Esophagus (tissue), 2 donors: Measurements from ENCODE around the gene TREH. TPM values are rescaled to one million over a fixed set of nuclear protein-coding genes. Genes with fewer than 3 reads are reported as not detected.

Experiments used
- H3K27ac ChIP-seq, 2 donors: one replicate each; pipeline ENCODE4 v1.5.1; 2013; ENCODE audit warnings: low read depth in 2 of 2, mild to moderate bottlenecking in 2 of 2, inconsistent platforms in 1 of 2, low read length in 1 of 2, moderate library complexity in 1 of 2
- H3K27me3 ChIP-seq, 2 donors: one replicate each; pipeline ENCODE4 v1.6.1; 2013; ENCODE audit warnings: low read length in 2 of 2, control low read depth in 1 of 2, mild to moderate bottlenecking in 1 of 2; ENCODE audit not compliant: insufficient read depth in 2 of 2, control insufficient read depth in 1 of 2
- H3K36me3 ChIP-seq, 2 donors: one replicate each; pipeline ENCODE4 v1.6.1; 2013; ENCODE audit warnings: low read length in 1 of 2; ENCODE audit not compliant: control insufficient read depth in 2 of 2, insufficient read depth in 2 of 2
- H3K4me1 ChIP-seq, 2 donors: one replicate each; pipeline ENCODE4 v1.6.1; 2013; ENCODE audit warnings: low read length in 1 of 2; ENCODE audit not compliant: control insufficient read depth in 2 of 2, insufficient read depth in 2 of 2
- H3K4me3 ChIP-seq, 2 donors: one replicate each; pipeline ENCODE4 v1.5.1; 2013; ENCODE audit warnings: low read length in 2 of 2, mild to moderate bottlenecking in 2 of 2, low read depth in 1 of 2, moderate library complexity in 1 of 2
- H3K9me3 ChIP-seq, 2 donors: one replicate each; pipeline ENCODE4 v1.6.1; 2013; ENCODE audit warnings: mild to moderate bottlenecking in 2 of 2, low read depth in 1 of 2, low read length in 1 of 2, moderate library complexity in 1 of 2; ENCODE audit not compliant: control insufficient read depth in 2 of 2, insufficient read depth in 1 of 2
- WGBS, 2 donors: extraction: QIAGEN DNeasy Blood & Tissue Kit; methylation state at CpG; one replicate each; pipeline ENCODE4 v1.1.7; 2013; 5-methylcytosine and 5-hydroxymethylcytosine counted together
- polyA plus RNA-seq, 2 donors: library from polyadenylated mRNA; stranded (reverse); fragments of 200-250 nt; gene quantifications; one replicate each; pipeline ENCODE4 v1.2.3, GENCODE V29; 2013
- donor health status: healthy with polysubstance abuse.
- donor health status: Bipolar disorder and iron deficiency.

TREH gene
- polyA plus RNA-seq, 2 donors, result 0.54 to 5.8 TPM

DNA sequence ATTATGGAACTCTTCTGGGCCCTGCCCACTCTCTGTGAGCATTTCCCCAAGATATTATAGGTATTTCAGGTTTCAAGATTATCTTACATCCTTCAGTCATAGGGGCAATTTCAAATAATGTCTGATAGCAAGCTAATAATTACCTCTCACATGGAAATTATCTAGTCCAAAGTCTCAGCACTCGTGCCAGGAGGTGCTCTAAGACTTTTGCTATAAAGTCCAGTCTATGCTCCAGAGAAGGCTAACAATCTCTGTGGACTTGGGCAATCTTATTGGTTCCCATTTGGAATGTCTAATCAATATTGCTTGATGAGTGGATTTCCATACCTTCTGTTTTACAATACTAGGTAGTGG is 5.4 kb downstream of the TREH start:
- H3K27ac ChIP-seq, result no peak overlapping the region
- WGBS, 2 donors, result 66 to 88% methylated on average over 1 of the region's 1 CpG
- H3K4me1 ChIP-seq, result peaks cover 2 to 5% of the 10 kb centered on the region in 2 donors
- H3K9me3 ChIP-seq, result no peaks in the 10 kb centered on the region
- H3K27me3 ChIP-seq, result no peaks in the 10 kb centered on the region
- no peaks in the 10 kb centered on the region for H3K36me3 ChIP-seq
- H3K4me3 ChIP-seq, result no peak overlapping the region

DNA sequence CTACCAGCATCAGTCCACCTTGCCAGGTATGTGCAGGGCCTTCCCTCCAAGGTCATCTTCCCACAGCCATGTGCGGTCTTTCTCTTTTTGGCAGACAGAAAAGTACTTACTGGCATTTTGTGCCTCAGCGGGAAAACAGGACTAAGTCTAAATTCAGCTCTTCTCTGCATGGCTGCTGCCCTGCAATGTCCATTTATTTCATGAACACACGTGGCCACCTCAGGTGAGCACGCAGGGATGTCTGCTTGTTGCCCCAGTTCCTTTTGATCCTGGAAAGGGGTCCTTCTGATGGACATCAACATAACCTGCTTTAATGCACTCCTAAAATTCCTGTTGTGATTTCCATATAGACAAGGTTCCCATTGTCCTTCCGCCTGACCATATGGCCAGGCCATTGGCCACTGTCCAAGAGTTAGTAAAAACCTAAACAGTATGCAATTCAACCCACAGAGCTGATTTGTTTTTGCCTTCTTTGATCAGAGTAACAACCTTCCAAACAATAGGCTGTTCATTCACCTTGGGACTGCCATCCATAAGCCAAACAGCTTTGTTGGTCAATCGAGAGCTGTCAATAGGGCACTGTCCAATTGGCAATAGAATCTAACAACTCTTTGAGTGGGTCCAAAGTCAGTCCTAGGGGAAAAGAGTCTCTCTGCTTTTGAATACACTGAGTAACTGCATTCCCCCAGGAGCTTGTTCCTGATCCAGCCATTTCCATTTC is 5.9 kb downstream of the TREH start:
- 73 to 80% methylated on average over 6 of the region's 6 CpGs for WGBS, 2 donors
- H3K4me1 ChIP-seq, result no peaks in the 10 kb centered on the region
- H3K9me3 ChIP-seq, result no peaks in the 10 kb centered on the region
- no peak overlapping the region for H3K4me3 ChIP-seq
- no peaks in the 10 kb centered on the region for H3K36me3 ChIP-seq
- H3K27ac ChIP-seq, result no peak overlapping the region
- no peaks in the 10 kb centered on the region for H3K27me3 ChIP-seq

DNA sequence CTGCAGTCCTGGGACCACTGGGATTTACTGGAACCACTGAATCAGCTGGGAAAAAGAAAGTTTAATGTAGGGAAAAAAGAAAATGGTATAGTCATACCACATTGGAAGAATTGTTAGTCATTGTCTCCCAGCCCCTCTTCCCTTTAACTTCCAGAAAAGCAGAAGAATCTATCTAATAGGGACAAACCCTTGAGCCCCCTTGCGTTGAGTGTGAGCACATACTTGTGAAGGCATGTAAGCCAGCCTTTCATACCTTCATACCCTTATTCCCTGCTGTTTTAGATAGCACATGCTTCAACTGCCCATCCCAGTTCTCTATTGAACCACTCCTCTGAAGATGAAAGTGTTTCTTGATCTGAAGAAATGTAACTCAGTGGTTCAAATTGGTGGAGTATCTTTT is 6.6 kb downstream of the TREH start:
- Histone ChIP-seq H3K4me3 (no peak overlapping the region), H3K27me3 (no peaks in the 10 kb centered on the region), H3K9me3 (no peaks in the 10 kb centered on the region), H3K36me3 (no peaks in the 10 kb centered on the region), H3K4me1 (no peaks in the 10 kb centered on the region), H3K27ac (no peak overlapping the region)
- 70% methylated on average over 1 of the region's 1 CpG for WGBS, 2 donors

DNA sequence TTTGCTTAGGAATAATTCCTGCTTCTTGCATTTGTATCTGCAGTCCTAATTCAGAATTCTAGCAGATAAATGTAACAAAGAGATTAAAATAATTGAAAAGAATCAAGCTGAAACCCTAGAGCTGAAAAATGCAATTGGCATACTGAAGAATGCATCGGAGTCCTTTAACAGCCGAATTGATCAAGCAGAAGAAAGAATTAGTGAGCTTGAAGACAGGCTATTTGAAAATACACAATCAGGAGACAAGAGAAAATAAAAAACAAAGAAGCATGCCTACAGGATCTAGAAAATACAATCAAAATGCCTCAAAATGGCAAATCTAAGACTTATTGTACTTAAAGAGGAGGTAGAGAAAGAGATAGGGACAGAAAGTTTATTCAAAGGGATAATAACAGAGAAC is 8.2 kb downstream of the TREH start:
- Histone ChIP-seq H3K36me3 (no peaks in the 10 kb centered on the region), H3K4me1 (no peaks in the 10 kb centered on the region), H3K27me3 (no peaks in the 10 kb centered on the region), H3K4me3 (no peak overlapping the region), H3K27ac (no peak overlapping the region), H3K9me3 (no peaks in the 10 kb centered on the region)
- WGBS, 2 donors, result 90 to 94% methylated on average over 2 of the region's 2 CpGs

DNA sequence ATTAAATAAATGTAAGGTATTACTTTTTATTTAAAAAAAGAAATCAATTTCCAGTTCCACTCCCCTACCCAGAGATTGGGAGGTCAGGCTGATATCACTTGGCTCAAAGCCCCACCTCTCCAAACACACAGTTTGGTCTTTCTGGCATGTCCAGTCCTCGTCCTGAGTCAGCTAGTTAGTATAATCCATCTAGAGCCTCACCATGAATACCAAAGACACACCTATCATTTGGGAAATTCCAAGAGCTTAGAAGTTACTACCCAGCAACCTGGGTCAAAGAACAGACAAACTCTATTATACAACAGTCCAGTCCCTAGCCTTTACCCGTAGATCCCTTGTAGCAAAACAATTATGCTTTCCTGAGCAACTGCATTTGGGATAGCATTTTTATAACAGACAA is 9.4 kb downstream of the TREH start:
- Histone ChIP-seq H3K9me3 (no peaks in the 10 kb centered on the region), H3K27me3 (no peaks in the 10 kb centered on the region), H3K27ac (no peak overlapping the region), H3K36me3 (no peaks in the 10 kb centered on the region), H3K4me1 (no peaks in the 10 kb centered on the region), H3K4me3 (no peak overlapping the region)
- 41 to 56% methylated on average over 2 of the region's 2 CpGs for WGBS, 2 donors

DNA sequence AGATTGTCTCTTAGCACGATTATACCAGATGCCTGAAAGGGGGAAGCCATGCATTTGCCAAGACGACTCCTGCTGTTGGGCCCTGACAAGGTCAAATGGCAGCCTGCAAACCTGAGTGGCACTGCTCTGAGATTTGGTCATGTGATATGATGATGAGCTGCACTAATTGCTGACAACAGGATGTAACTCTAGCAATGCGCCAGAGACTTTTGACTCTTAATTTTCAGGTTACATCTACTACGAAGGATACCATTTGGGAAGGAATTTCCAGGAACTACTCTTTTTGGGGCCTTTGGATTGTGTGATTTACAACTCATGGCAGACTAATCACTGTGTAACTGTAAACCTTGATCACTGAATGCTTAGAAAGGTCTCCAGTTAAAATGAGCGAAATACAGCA is 13.1 kb downstream of the TREH start:
- H3K36me3 ChIP-seq, result no peaks in the 10 kb centered on the region
- peaks cover 0 to 9% of the 10 kb centered on the region in 2 donors for H3K4me1 ChIP-seq
- H3K4me3 ChIP-seq, result no peak overlapping the region
- H3K27ac ChIP-seq, result no peak overlapping the region
- WGBS, 2 donors, result 88 to 90% methylated on average over 5 of the region's 5 CpGs
- no peaks in the 10 kb centered on the region for H3K9me3 ChIP-seq
- no peaks in the 10 kb centered on the region for H3K27me3 ChIP-seq

DNA sequence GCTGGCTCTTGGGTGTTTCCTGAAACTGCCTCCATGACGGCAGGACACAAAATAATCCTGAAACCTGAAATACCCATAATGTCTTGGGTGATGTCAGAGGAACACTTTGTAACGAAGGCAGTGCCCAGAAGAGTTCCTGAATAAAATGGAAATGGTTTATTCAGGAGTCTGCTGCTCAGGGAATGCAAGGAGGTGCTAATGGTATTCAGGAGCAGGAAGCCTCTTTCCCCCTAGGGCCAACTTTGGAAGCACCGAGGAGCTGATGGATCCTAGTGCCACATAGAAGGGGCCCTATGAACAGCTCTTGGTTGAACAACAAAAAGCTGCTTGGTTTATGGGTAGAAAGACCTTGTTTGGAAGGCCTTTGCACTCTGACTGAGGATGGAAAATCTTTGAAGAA is 15.5 kb downstream of the TREH start:
- Histone ChIP-seq H3K4me3 (no peak overlapping the region), H3K4me1 (peaks cover 0 to 21% of the 10 kb centered on the region in 2 donors), H3K36me3 (no peaks in the 10 kb centered on the region), H3K9me3 (no peaks in the 10 kb centered on the region), H3K27me3 (no peaks in the 10 kb centered on the region), H3K27ac (no peak overlapping the region)
- WGBS, 2 donors, result 75 to 83% methylated on average over 3 of the region's 3 CpGs

DNA sequence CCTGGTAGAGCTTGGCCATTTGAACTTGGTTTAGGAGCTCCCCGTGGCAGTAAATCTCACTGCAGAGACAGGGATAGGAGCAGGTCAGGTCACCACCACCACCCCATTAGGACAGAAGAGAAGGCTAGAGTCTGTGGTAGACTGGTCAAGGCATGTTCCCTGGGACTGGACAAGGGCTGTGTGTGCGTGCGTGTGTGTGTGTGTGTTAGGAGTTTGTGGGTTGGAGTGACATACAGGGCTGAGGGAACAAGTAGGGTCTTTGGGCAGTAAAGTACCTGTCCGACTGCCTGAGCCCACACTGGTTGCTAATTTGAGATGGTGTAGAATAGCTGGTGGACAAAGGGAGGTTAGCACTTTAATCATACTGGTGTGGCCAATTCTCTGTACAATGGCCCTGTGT is 16.1 kb downstream of the TREH start:
- H3K9me3 ChIP-seq, result no peaks in the 10 kb centered on the region
- H3K4me3 ChIP-seq, result no peak overlapping the region
- no peaks in the 10 kb centered on the region for H3K27me3 ChIP-seq
- 93% methylated on average over 4 of the region's 4 CpGs for WGBS, 2 donors
- H3K4me1 ChIP-seq, result peaks cover 0 to 21% of the 10 kb centered on the region in 2 donors
- no peaks in the 10 kb centered on the region for H3K36me3 ChIP-seq
- H3K27ac ChIP-seq, result no peak overlapping the region

DNA sequence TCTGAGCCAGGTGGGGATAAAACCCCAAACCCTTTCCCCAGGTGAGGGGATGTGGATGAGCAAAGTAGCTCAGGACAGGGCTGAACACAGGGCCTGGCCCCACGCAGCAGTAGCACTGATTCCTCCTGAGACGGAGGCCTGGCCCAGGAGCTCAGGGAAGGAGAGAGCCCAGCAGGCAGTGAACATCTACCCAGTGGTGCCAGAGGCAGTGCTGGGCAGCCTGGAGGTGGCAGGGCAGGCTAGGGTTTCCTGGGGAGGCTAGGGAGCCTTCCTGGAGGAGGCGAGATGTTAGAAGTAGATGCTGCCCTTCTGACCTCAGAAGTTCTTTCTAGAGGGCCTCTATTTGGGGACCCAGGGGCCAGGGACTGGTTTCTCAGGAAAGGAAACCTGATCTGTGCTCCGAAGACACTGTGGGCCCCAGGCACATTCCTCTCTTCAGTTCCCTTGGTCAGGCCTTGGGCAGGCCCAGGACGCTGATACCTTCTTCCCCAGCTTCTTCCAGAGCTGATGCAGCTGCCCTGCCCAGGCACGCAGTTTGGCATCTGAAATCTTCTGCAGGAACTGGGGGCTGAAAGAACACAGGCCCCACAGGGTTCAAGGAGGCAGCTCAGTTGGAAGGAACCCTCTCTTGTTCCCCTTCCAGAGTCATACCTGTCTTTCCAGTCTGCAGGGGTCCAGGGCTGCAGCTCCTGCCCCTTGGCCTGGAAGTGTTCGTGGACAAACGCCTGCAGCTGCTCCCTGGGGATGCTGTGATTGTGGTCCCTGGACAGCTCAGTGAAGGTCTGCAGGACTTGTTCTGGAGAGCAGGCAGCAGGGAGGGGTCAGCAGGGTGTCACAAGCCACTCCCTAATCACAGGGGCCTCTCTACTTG is 16.8 kb downstream of the TREH start:
- 62 to 72% methylated on average over 8 of the region's 8 CpGs for WGBS, 2 donors
- Histone ChIP-seq H3K36me3 (no peaks in the 10 kb centered on the region), H3K9me3 (no peaks in the 10 kb centered on the region), H3K4me1 (peaks cover 0 to 21% of the 10 kb centered on the region in 2 donors), H3K27me3 (no peaks in the 10 kb centered on the region), H3K4me3 (no peak overlapping the region), H3K27ac (no peak overlapping the region)
